K562 (cell line): ENCODE data around the gene EYA3. TPM values are rescaled to one million over a fixed set of nuclear protein-coding genes. Genes with fewer than 3 reads are reported as not detected.

Source experiments
- ATAC-seq: fragments of 200-7000 bp; cut with Tn5 transposase; 3 replicates; pipeline ENCODE4 v1.9.1; 2020; ENCODE audit warnings: moderate library complexity
- BruUV-seq: library from RNA; stranded (reverse); fragments of 400-500 nt; replicated peaks from 2 replicates; lab custom pipeline; 2021; lab: Mats Ljungman, UMichigan
- CTCF ChIA-PET: fragments of 300-600 bp; formaldehyde crosslinking; extraction: SDS; loops from one replicate; lab custom pipeline; 2021; ENCODE audit warnings: low intra/inter-chr PET ratio; lab: Yijun Ruan, JAX
- POLR2A ChIA-PET: fragments of 300-600, 350-650 bp; sonication (Branson Sonifier 250); formaldehyde crosslinking; extraction: SDS; loops from one replicate; lab custom pipeline; 2021; ENCODE audit warnings: antibody characterized with exemption, inconsistent platforms; lab: Yijun Ruan, JAX
- DNase-seq, 4 experiments: peaks; one replicate each; pipeline versions ENCODE4 v3.0.0 to v3.0.0-alpha.2; 2011 to 2018; ENCODE audit warnings: low spot score in 3 of 4, mixed read lengths in 3 of 4; ENCODE audit errors: extremely low read depth in 1 of 4
- FAIRE-seq: peaks from 2 replicates; lab custom pipeline; 2011; peaks lifted over from hg19 to GRCh38; lab: Jason Lieb, UNC
- H2AFZ ChIP-seq: 2 replicates; pipeline ENCODE4 v1.6.0; 2011; ENCODE audit warnings: low read depth, low read length, control low read depth, inconsistent platforms
- H3K27ac ChIP-seq: fragments of 200-600 bp; 3 replicates; pipeline ENCODE4 v1.8.0; 2011; ENCODE audit warnings: low read depth, mild to moderate bottlenecking, control low read depth, inconsistent platforms, low read length, moderate library complexity, mixed read lengths; ENCODE audit errors: extremely low read depth
- H3K27me3 ChIP-seq, 2 experiments: fragments of 300-600 bp in 1 of 2; 2 replicates in 1 of 2; 3 replicates in 1 of 2; pipeline versions ENCODE4 v1.6.0 to v1.8.0; 2011; ENCODE audit warnings: inconsistent platforms in 2 of 2, low read length in 2 of 2, mild to moderate bottlenecking in 1 of 2, mixed read lengths in 1 of 2, moderate library complexity in 1 of 2; ENCODE audit not compliant: control insufficient read depth in 2 of 2, insufficient read depth in 2 of 2
- H3K36me3 ChIP-seq: fragments of 300-600 bp; 3 replicates; pipeline ENCODE4 v1.8.0; 2011; ENCODE audit warnings: mild to moderate bottlenecking, low read length, inconsistent platforms; ENCODE audit not compliant: control insufficient read depth, insufficient read depth
- H3K4me1 ChIP-seq, 2 experiments: fragments of 200-600 bp in 1 of 2; replicated peaks in 1 of 2; 2 replicates in 1 of 2; 3 replicates in 1 of 2; pipeline versions ENCODE4 v1.5.1 to v1.8.0; 2011; ENCODE audit warnings: inconsistent platforms in 2 of 2, low read length in 2 of 2, mild to moderate bottlenecking in 1 of 2, mixed read lengths in 1 of 2, moderate library complexity in 1 of 2; ENCODE audit not compliant: control insufficient read depth in 2 of 2, insufficient read depth in 2 of 2
- H3K4me2 ChIP-seq: 2 replicates; pipeline ENCODE4 v1.6.1; 2011; ENCODE audit warnings: low read length, control low read depth, inconsistent platforms, mixed read lengths; ENCODE audit not compliant: insufficient read depth
- H3K4me3 ChIP-seq: fragments of 200-600 bp; sonication (generic), shearing (Covaris generic); 2 replicates; pipeline ENCODE4 v1.5.1; 2016; ENCODE audit warnings: control low read depth, inconsistent platforms
- H3K79me2 ChIP-seq: fragments of 200-600 bp; 3 replicates; pipeline ENCODE4 v1.8.0; 2011; ENCODE audit warnings: low read length, inconsistent platforms; ENCODE audit not compliant: control insufficient read depth, insufficient read depth
- H3K9ac ChIP-seq, 2 experiments: 2 replicates each; pipeline versions ENCODE4 v1.6.0 to v1.6.1; 2011; ENCODE audit warnings: low read depth in 2 of 2, low read length in 2 of 2, control low read depth in 1 of 2, inconsistent platforms in 1 of 2, mild to moderate bottlenecking in 1 of 2, mixed read lengths in 1 of 2; ENCODE audit not compliant: insufficient read depth in 1 of 2
- H3K9me1 ChIP-seq: one replicate; pipeline ENCODE4 v1.6.0; 2011; ENCODE audit warnings: inconsistent platforms, mild to moderate bottlenecking, low read length, moderate library complexity; ENCODE audit not compliant: control insufficient read depth, insufficient read depth
- H3K9me3 ChIP-seq: replicated peaks from 2 replicates; pipeline ENCODE4 v1.5.1; 2011; ENCODE audit warnings: low read depth, low read length, inconsistent platforms; ENCODE audit not compliant: control insufficient read depth, insufficient read depth
- H4K20me1 ChIP-seq: replicated peaks from 2 replicates; pipeline ENCODE4 v1.6.1; 2011; ENCODE audit warnings: low read length, inconsistent platforms, mixed read lengths; ENCODE audit not compliant: control insufficient read depth, insufficient read depth
- ARNT ChIP-seq, 2 experiments: fragments of 450-650 bp; IDR thresholded peaks; 2 replicates each; pipeline ENCODE4 v1.6.1; 2016; ENCODE audit warnings: mild to moderate bottlenecking in 1 of 2
- BRF1 ChIP-seq: IDR thresholded peaks from 3 replicates; pipeline ENCODE4 v1.6.1; 2011; ENCODE audit warnings: borderline replicate concordance, mild to moderate bottlenecking; ENCODE audit not compliant: insufficient read length; ENCODE audit errors: extremely low read depth
- CEBPB ChIP-seq: fragments of 450-650 bp; IDR thresholded peaks from 2 replicates; pipeline ENCODE4 v1.6.1; 2016; ENCODE audit warnings: missing genetic modification characterization, missing compliant biosample characterization
- CREB5 ChIP-seq: fragments of 250-450 bp; sonication (Bioruptor Pico); IDR thresholded peaks from 2 replicates; pipeline ENCODE4 v1.5.0; 2020; ENCODE audit warnings: mild to moderate bottlenecking
- DPF2 ChIP-seq: fragments of 450-650 bp; IDR thresholded peaks from 2 replicates; pipeline ENCODE4 v1.6.1; 2016
- ESRRB ChIP-seq: fragments of 250-450 bp; sonication (Bioruptor Pico); IDR thresholded peaks from 2 replicates; pipeline ENCODE4 v1.5.0; 2020; ENCODE audit warnings: mild to moderate bottlenecking, moderate library complexity, borderline replicate concordance
- FOXA1 ChIP-seq: fragments of 450-650 bp; IDR thresholded peaks from 2 replicates; pipeline ENCODE4 v1.6.1; 2016; ENCODE audit warnings: mild to moderate bottlenecking, borderline replicate concordance
- MAFK ChIP-seq: IDR thresholded peaks from 2 replicates; pipeline ENCODE4 v1.6.1; 2011; ENCODE audit warnings: low read length, improper control_type of control experiment
- NR4A1 ChIP-seq, 2 experiments: fragments of 250-450 bp in 1 of 2; fragments of 450-650 bp in 1 of 2; sonication (Bioruptor Pico) in 1 of 2; IDR thresholded peaks; 2 replicates each; pipeline versions ENCODE4 v1.4.0 to v1.6.1; 2016 to 2020; ENCODE audit warnings: mild to moderate bottlenecking in 2 of 2, missing compliant biosample characterization in 1 of 2, missing genetic modification characterization in 1 of 2, moderate library complexity in 1 of 2
- PKNOX1 ChIP-seq: fragments of 450-650 bp; IDR thresholded peaks from 2 replicates; pipeline ENCODE4 v1.6.1; 2016
- ZBTB49 ChIP-seq: sonication (generic); formaldehyde crosslinking; IDR thresholded peaks from 2 replicates; pipeline ENCODE4 v1.8.0; 2022; ENCODE audit warnings: missing genetic modification reagents, mild to moderate bottlenecking, borderline replicate concordance
- ZC3H8 ChIP-seq: fragments of 450-650 bp; IDR thresholded peaks from 2 replicates; pipeline ENCODE4 v1.6.1; 2017
- ZNF121 ChIP-seq: sonication (generic); formaldehyde crosslinking; conservative IDR thresholded peaks from 2 replicates; pipeline ENCODE4 v1.8.0; 2022; ENCODE audit warnings: missing genetic modification reagents
- ZNF280B ChIP-seq: fragments of 250-450 bp; sonication (Bioruptor Pico); IDR thresholded peaks from 2 replicates; pipeline ENCODE4 v1.5.1; 2021; ENCODE audit warnings: mild to moderate bottlenecking
- ZNF561 ChIP-seq: fragments of 450-650 bp; formaldehyde crosslinking; conservative IDR thresholded peaks from 2 replicates; pipeline ENCODE4 v1.4.0; 2020; ENCODE audit warnings: mild to moderate bottlenecking, moderate library complexity
- WGBS: fragments of 100-300 bp; shearing (Covaris generic); methylation state at CpG from one replicate; pipeline ENCODE4 v1.1.6; 2016; ENCODE audit warnings: low coverage, mixed read lengths; ENCODE audit not compliant: insufficient coverage; ENCODE audit errors: missing lambda C conversion rate; 5-methylcytosine and 5-hydroxymethylcytosine counted together
- in situ Hi-C: fragments of 300-500 bp; cut with MboI; formaldehyde crosslinking; loops from 4 replicates; pipeline ENCODE4 v1.15.0; 2018; ENCODE audit warnings: inconsistent platforms, mixed read lengths
- intact Hi-C: fragments of 100-400 bp; cut with micrococcal nuclease; formaldehyde crosslinking; loops from 2 replicates; pipeline ENCODE4 v1.14.2; 2022
- polyA plus RNA-seq, 8 experiments: library from polyadenylated mRNA; depleted of rRNA in 4 of 8; stranded (reverse) in 5 of 8; unstranded in 3 of 8; fragments of >200 nt; fragmentation: Nextera tagmentation in 2 of 8; fragmentation: Illumina TruSeq in 1 of 8; extraction: Ambion mirVana in 2 of 8; extraction: Trizol in 1 of 8; gene quantifications; 2 replicates each; pipeline versions ENCODE4 v1.2.1 to v1.2.3, GENCODE V29; 2011 to 2014; ENCODE audit warnings: inconsistent platforms in 1 of 8, missing spikeins in 1 of 8
- total RNA-seq, 7 experiments: library from RNA; depleted of rRNA in 6 of 7; stranded (reverse); fragments of >200 nt in 6 of 7; fragmentation: Illumina TruSeq in 2 of 7; extraction: Trizol in 2 of 7; gene quantifications; 2 replicates each; pipeline versions ENCODE4 v1.2.1 to v1.2.3, GENCODE V29; 2011 to 2021; ENCODE audit warnings: low replicate concordance in 1 of 7

The EYA3 gene
- total and polyA plus RNA-seq, 9 of the 15 experiments (the other 6 are each of a cell fraction or from before 2014, with no cell fraction given): 21.7 to 64.0 (median 43.6) TPM

GRCh38 chr1:28135371-28136168, 47.2 kb upstream of the EYA3 start:
- BruUV-seq: no TSS peak
- ChIA-PET CTCF (no interaction called here), POLR2A (interaction anchor here (0.5 to 1.7 kb wide), 8 partner anchors 9 to 985 kb away, joined by 3 to 5 read pairs (median 4); no protein-coding TSS in a partner anchor)
- Histone ChIP-seq H3K27ac (no peak overlapping the region), H3K4me1 (peaks cover 9 to 14% of the 10 kb centered on the region in 2 experiments; a peak in 3 of 5 replicates), H3K79me2 (no peaks in the 10 kb centered on the region), H3K9me3 (no peaks in the 10 kb centered on the region), H3K4me3 (no peak overlapping the region), H3K4me2 (no peak overlapping the region), H4K20me1 (no peaks in the 10 kb centered on the region), H3K36me3 (no peaks in the 10 kb centered on the region), H3K9ac (no peak overlapping the region), H3K27me3 (no peaks in the 10 kb centered on the region), H2AFZ (peak overlapping the region; percentile 25; the same call in 1 of the 2 replicates), H3K9me1 (no peaks in the 10 kb centered on the region)
- DNase-seq: no peak
- ATAC-seq: no peak
- intact Hi-C loops (loop anchor here (2.0 kb wide), 1 partner anchor 43 kb away; no protein-coding TSS in a partner anchor), in situ Hi-C loops (no loop called here)
- no peak for FAIRE-seq
- 46% methylated on average over 14 of the region's 14 CpGs for WGBS
- TF ChIP-seq DPF2: no peak
- no peak for TF ChIP-seq FOXA1
- no peak for TF ChIP-seq CREB5
- TF ChIP-seq PKNOX1: no peak
- no peak for TF ChIP-seq MAFK
- TF ChIP-seq BRF1: no peak
- TF ChIP-seq ZNF280B (CRISPR knock-in tag): no peak
- TF ChIP-seq ZNF561 (CRISPR knock-in tag): no peak
- TF ChIP-seq CEBPB (tag): peak; percentile 70
- TF ChIP-seq ESRRB (CRISPR knock-in tag): no peak
- TF ChIP-seq NR4A1 (CRISPR knock-in tag; IDR thresholded peaks at IDR 0.05): no peak
- TF ChIP-seq NR4A1 (tag; IDR thresholded peaks at IDR 0.05): no peak
- TF ChIP-seq ZC3H8: no peak
- TF ChIP-seq ZBTB49 (CRISPR knock-in tag): no peak
- no peak for TF ChIP-seq ARNT (IDR thresholded peaks at IDR 0.05)
- TF ChIP-seq ZNF121 (CRISPR knock-in tag): 0 out of 2 replicates have a peak, but pooled peaks have one; percentile 11
